Lower leg skin (tissue), 3 donors: Measurements from ENCODE around the gene FOXN1.

ENCODE experiments used
- POLR2A ChIP-seq, 2 donors: fragments of 450-650 bp; IDR thresholded peaks; one replicate each; pipeline ENCODE4 v1.6.1; 2016 to 2017; ENCODE audit warnings: antibody characterized with exemption in 2 of 2, mild to moderate bottlenecking in 1 of 2, moderate library complexity in 1 of 2
- TF ChIP-seq, protein P1 (sequence below), 3 donors: fragments of 450-650 bp; IDR thresholded peaks; one replicate each; pipeline ENCODE4 v1.5.1; 2016; ENCODE audit warnings: antibody characterized with exemption in 3 of 3, mild to moderate bottlenecking in 3 of 3, moderate library complexity in 2 of 3

DNA sequence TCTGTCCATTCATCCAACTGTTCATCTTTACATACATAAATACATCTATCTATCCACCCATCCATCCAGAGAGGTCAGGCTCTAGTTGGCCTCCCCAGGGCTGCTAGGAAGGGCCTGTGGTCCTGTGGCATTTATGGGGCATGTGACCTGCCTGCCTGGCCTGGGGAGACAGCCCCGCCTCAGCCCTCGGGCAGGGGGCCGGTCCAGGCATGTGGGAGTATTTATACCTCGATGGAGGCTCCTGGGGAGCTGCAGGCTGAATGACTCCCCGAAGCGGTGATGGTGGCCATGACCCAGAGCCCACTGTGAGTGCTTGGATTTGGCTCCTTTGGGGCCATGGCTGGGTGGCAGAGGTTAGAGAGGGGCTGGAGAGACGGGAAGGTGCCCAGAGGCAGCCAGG is 7.3 kb downstream of the FOXN1 start:
- no peak for TF ChIP-seq POLR2A (IDR thresholded peaks at IDR 0.05)
- TF ChIP-seq, protein P1, sequence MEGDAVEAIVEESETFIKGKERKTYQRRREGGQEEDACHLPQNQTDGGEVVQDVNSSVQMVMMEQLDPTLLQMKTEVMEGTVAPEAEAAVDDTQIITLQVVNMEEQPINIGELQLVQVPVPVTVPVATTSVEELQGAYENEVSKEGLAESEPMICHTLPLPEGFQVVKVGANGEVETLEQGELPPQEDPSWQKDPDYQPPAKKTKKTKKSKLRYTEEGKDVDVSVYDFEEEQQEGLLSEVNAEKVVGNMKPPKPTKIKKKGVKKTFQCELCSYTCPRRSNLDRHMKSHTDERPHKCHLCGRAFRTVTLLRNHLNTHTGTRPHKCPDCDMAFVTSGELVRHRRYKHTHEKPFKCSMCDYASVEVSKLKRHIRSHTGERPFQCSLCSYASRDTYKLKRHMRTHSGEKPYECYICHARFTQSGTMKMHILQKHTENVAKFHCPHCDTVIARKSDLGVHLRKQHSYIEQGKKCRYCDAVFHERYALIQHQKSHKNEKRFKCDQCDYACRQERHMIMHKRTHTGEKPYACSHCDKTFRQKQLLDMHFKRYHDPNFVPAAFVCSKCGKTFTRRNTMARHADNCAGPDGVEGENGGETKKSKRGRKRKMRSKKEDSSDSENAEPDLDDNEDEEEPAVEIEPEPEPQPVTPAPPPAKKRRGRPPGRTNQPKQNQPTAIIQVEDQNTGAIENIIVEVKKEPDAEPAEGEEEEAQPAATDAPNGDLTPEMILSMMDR (IDR thresholded peaks at IDR 0.05) = no peak
